H9 (cell line): ENCODE data around the gene FCMR. TPM values are rescaled to one million over a fixed set of nuclear protein-coding genes. Genes with fewer than 3 reads are reported as not detected.

Experiments used
- DNase-seq: peaks from one replicate; pipeline ENCODE4 v3.0.0-alpha.2; 2017
- H2AFZ ChIP-seq: one replicate; pipeline ENCODE4 v1.6.1; 2013; ENCODE audit warnings: mild to moderate bottlenecking, low read length, control low read depth, moderate library complexity
- H2AK5ac ChIP-seq: 2 replicates; pipeline ENCODE4 v1.6.1; 2013; ENCODE audit warnings: low read length, control low read depth, mixed read lengths; ENCODE audit not compliant: insufficient read length
- H2BK120ac ChIP-seq: one replicate; pipeline ENCODE4 v1.6.1; 2013; ENCODE audit warnings: low read depth, mild to moderate bottlenecking, low read length, control low read depth, inconsistent platforms; ENCODE audit not compliant: poor library complexity, severe bottlenecking
- H2BK12ac ChIP-seq: 2 replicates; pipeline ENCODE4 v1.6.1; 2013; ENCODE audit warnings: low read length, control low read depth, mixed read lengths, low read depth; ENCODE audit not compliant: insufficient read length
- H2BK15ac ChIP-seq: 2 replicates; pipeline ENCODE4 v1.6.1; 2013; ENCODE audit warnings: low read depth, low read length, control low read depth
- H2BK20ac ChIP-seq: one replicate; pipeline ENCODE4 v1.6.1; 2013; ENCODE audit warnings: low read depth, mild to moderate bottlenecking, low read length, control low read depth, inconsistent platforms; ENCODE audit not compliant: poor library complexity, severe bottlenecking
- H2BK5ac ChIP-seq: 2 replicates; pipeline ENCODE4 v1.6.1; 2013; ENCODE audit warnings: low read length, control low read depth, mixed read lengths; ENCODE audit not compliant: insufficient read length
- H3K14ac ChIP-seq: 2 replicates; pipeline ENCODE4 v1.6.1; 2013; ENCODE audit warnings: low read length, control low read depth; ENCODE audit not compliant: insufficient read depth
- H3K18ac ChIP-seq: 2 replicates; pipeline ENCODE4 v1.6.1; 2013; ENCODE audit warnings: low read depth, mild to moderate bottlenecking, mixed read lengths, low read length, control low read depth; ENCODE audit not compliant: insufficient read length
- H3K23ac ChIP-seq: 2 replicates; pipeline ENCODE4 v1.6.1; 2013; ENCODE audit warnings: low read length, control low read depth, mixed read lengths, low read depth; ENCODE audit not compliant: insufficient read length
- H3K23me2 ChIP-seq: 2 replicates; pipeline ENCODE4 v1.6.1; 2013; ENCODE audit warnings: low read depth, mild to moderate bottlenecking, mixed read lengths, low read length, control low read depth; ENCODE audit not compliant: insufficient read length, poor library complexity, severe bottlenecking
- H3K27ac ChIP-seq: 2 replicates; pipeline ENCODE4 v1.5.1; 2013; ENCODE audit warnings: low read length, control low read depth, mixed read lengths, low read depth; ENCODE audit not compliant: insufficient read length
- H3K27me3 ChIP-seq: 2 replicates; pipeline ENCODE4 v1.6.1; 2013; ENCODE audit warnings: low read length, control low read depth, inconsistent platforms; ENCODE audit not compliant: insufficient read depth
- H3K4ac ChIP-seq: 2 replicates; pipeline ENCODE4 v1.6.1; 2013; ENCODE audit warnings: low read depth, mild to moderate bottlenecking, control low read depth, inconsistent platforms, low read length, moderate library complexity
- H3K4me1 ChIP-seq: 2 replicates; pipeline ENCODE4 v1.6.1; 2013; ENCODE audit warnings: low read length, control low read depth, inconsistent platforms; ENCODE audit not compliant: insufficient read depth
- H3K4me2 ChIP-seq: 2 replicates; pipeline ENCODE4 v1.6.1; 2013; ENCODE audit warnings: low read length, control low read depth, mixed read lengths; ENCODE audit not compliant: insufficient read length, insufficient read depth
- H3K56ac ChIP-seq: 2 replicates; pipeline ENCODE4 v1.6.1; 2013; ENCODE audit warnings: low read depth, mild to moderate bottlenecking, mixed read lengths, low read length, control low read depth; ENCODE audit not compliant: insufficient read length
- H3K79me1 ChIP-seq: 2 replicates; pipeline ENCODE4 v1.6.1; 2013; ENCODE audit warnings: low read depth, mild to moderate bottlenecking, moderate library complexity, low read length, control low read depth, inconsistent platforms; ENCODE audit not compliant: insufficient read depth, poor library complexity, severe bottlenecking
- H3K79me2 ChIP-seq: 2 replicates; pipeline ENCODE4 v1.6.1; 2013; ENCODE audit warnings: low read length, control low read depth, inconsistent platforms; ENCODE audit not compliant: insufficient read depth
- H3K9ac ChIP-seq: 2 replicates; pipeline ENCODE4 v1.6.1; 2013; ENCODE audit warnings: low read length, control low read depth, mixed read lengths; ENCODE audit not compliant: insufficient read length; ENCODE audit errors: extremely low read depth
- H3K9me3 ChIP-seq: one replicate; pipeline ENCODE4 v1.6.1; 2013; ENCODE audit warnings: low read depth, low read length, inconsistent platforms; ENCODE audit not compliant: control insufficient read depth
- H3T11ph ChIP-seq: one replicate; pipeline ENCODE4 v1.6.1; 2013; ENCODE audit warnings: mild to moderate bottlenecking, low read length, control low read depth, inconsistent platforms
- H4K20me1 ChIP-seq: one replicate; pipeline ENCODE4 v1.6.1; 2013; ENCODE audit not compliant: control insufficient read depth, insufficient read length, insufficient read depth
- H4K5ac ChIP-seq: 2 replicates; pipeline ENCODE4 v1.6.1; 2013; ENCODE audit warnings: low read depth, mild to moderate bottlenecking, mixed read lengths, low read length, control low read depth; ENCODE audit not compliant: insufficient read length
- H4K8ac ChIP-seq: replicated peaks from 2 replicates; pipeline ENCODE4 v1.6.1; 2013; ENCODE audit warnings: low read length, control low read depth, mixed read lengths, low read depth; ENCODE audit not compliant: insufficient read length
- H4K91ac ChIP-seq: 2 replicates; pipeline ENCODE4 v1.6.1; 2013; ENCODE audit warnings: low read depth, mild to moderate bottlenecking, moderate library complexity, mixed read lengths, low read length, control low read depth; ENCODE audit not compliant: insufficient read length
- H3K27ac Mint-ChIP-seq, 3 experiments: 2 replicates in 2 of 3; 3 replicates in 1 of 3; pipeline ENCODE4 v1.8.0; 2020 to 2021; ENCODE audit warnings: mixed read lengths in 3 of 3, mild to moderate bottlenecking in 1 of 3, moderate library complexity in 1 of 3
- H3K27me3 Mint-ChIP-seq: 2 replicates; pipeline ENCODE4 v1.8.0; 2021; ENCODE audit warnings: low read depth, mild to moderate bottlenecking, moderate library complexity, mixed read lengths
- H3K36me3 Mint-ChIP-seq, 3 experiments: 2 replicates in 2 of 3; 3 replicates in 1 of 3; pipeline ENCODE4 v1.8.0; 2020 to 2021; ENCODE audit warnings: low read depth in 3 of 3, mixed read lengths in 3 of 3; ENCODE audit not compliant: insufficient read depth in 1 of 3
- H3K4me1 Mint-ChIP-seq, 2 experiments: 2 replicates each; pipeline ENCODE4 v1.8.0; 2020; ENCODE audit warnings: mixed read lengths in 2 of 2
- H3K4me3 Mint-ChIP-seq, 2 experiments: 2 replicates in 1 of 2; 3 replicates in 1 of 2; pipeline ENCODE4 v1.8.0; 2020 to 2021; ENCODE audit warnings: mild to moderate bottlenecking in 2 of 2, mixed read lengths in 2 of 2, moderate library complexity in 1 of 2
- H3K9me3 Mint-ChIP-seq, 2 experiments: 2 replicates in 1 of 2; 3 replicates in 1 of 2; pipeline ENCODE4 v1.8.0; 2020; ENCODE audit warnings: mild to moderate bottlenecking in 2 of 2, mixed read lengths in 2 of 2, moderate library complexity in 1 of 2
- WGBS: extraction: QIAGEN DNeasy Blood & Tissue Kit; methylation state at CpG from one replicate; pipeline ENCODE4 v1.1.7; 2013; ENCODE audit warnings: missing lambda C conversion rate, low lambda C conversion rate, mixed read lengths; ENCODE audit not compliant: insufficient read length; ENCODE audit errors: extremely low coverage; 5-methylcytosine and 5-hydroxymethylcytosine counted together
- total RNA-seq: library from RNA; stranded (reverse); gene quantifications from 2 replicates; pipeline ENCODE4 v1.2.1, GENCODE V29; 2021
- TF ChIP-seq, protein P1 (sequence below): fragments of 200-600 bp; sonication (generic); conservative IDR thresholded peaks from 3 replicates; pipeline ENCODE4 v1.8.0; 2021; ENCODE audit warnings: antibody characterized with exemption, mild to moderate bottlenecking

Gene FCMR
- total RNA-seq, 1 experiment from 2014 or later = not detected

DNA sequence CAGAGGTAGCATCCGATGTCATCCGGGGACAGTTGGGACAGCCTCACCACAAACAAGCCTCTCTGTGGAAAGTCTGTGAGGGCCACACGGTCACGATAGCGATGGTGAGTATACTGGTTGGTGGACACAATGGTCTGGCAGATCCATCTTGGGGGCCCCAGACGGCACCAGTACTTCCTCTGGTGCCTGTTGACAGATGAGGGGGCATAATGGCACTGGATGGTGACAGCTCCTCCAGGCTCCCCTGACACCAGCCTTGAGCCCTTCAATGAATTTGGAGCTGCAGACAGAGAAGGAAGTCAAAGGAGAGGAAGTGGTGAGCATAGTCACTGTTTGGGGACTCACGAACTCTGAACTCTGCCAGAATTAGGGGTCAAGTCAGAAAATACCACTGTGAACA lies 40.5 kb upstream of the FCMR start:
- Histone ChIP-seq H2BK12ac (no peak overlapping the region), H3K4me2 (no peak overlapping the region), H3K4me1 (no peaks in the 10 kb centered on the region), H3K79me1 (no peaks in the 10 kb centered on the region), H3K14ac (no peak overlapping the region), H4K5ac (no peak overlapping the region), H3K79me2 (no peaks in the 10 kb centered on the region), H3T11ph (no peak overlapping the region), H4K20me1 (no peaks in the 10 kb centered on the region), H3K27ac (no peak overlapping the region), H2BK15ac (no peak overlapping the region), H3K4ac (no peak overlapping the region), H3K27me3 (no peaks in the 10 kb centered on the region), H3K23ac (no peak overlapping the region), H3K18ac (no peak overlapping the region), H2BK20ac (no peak overlapping the region), H4K91ac (no peak overlapping the region), H2AFZ (no peak overlapping the region), H4K8ac (no peak overlapping the region), H2BK5ac (no peak overlapping the region), H2AK5ac (no peak overlapping the region), H3K9me3 (no peaks in the 10 kb centered on the region), H3K23me2 (no peaks in the 10 kb centered on the region), H3K56ac (no peak overlapping the region), H2BK120ac (no peak overlapping the region), H3K9ac (no peak overlapping the region)
- TF ChIP-seq, protein P1, sequence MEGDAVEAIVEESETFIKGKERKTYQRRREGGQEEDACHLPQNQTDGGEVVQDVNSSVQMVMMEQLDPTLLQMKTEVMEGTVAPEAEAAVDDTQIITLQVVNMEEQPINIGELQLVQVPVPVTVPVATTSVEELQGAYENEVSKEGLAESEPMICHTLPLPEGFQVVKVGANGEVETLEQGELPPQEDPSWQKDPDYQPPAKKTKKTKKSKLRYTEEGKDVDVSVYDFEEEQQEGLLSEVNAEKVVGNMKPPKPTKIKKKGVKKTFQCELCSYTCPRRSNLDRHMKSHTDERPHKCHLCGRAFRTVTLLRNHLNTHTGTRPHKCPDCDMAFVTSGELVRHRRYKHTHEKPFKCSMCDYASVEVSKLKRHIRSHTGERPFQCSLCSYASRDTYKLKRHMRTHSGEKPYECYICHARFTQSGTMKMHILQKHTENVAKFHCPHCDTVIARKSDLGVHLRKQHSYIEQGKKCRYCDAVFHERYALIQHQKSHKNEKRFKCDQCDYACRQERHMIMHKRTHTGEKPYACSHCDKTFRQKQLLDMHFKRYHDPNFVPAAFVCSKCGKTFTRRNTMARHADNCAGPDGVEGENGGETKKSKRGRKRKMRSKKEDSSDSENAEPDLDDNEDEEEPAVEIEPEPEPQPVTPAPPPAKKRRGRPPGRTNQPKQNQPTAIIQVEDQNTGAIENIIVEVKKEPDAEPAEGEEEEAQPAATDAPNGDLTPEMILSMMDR = no peak
- Mint-ChIP-seq H3K4me3 (no peak overlapping the region), H3K27me3 (peaks cover 2% of the 10 kb centered on the region), H3K9me3 (no peaks in the 10 kb centered on the region), H3K4me1 (no peaks in the 10 kb centered on the region), H3K36me3 (no peaks in the 10 kb centered on the region; a peak in 1 of 7 replicates), H3K27ac (no peak overlapping the region; a peak in 1 of 7 replicates)
- DNase-seq = no peak
- no CpG with 5 or more reads among the region's 7 CpGs for WGBS
